SK-N-MC (cell line): ENCODE results near the gene ARFRP1.

Experiments
- DNase-seq: peaks from one replicate; pipeline ENCODE4 v3.0.0-alpha.2; 2011; ENCODE audit warnings: low read depth, low spot score
- H3K27ac ChIP-seq: fragments of 200-600 bp; sonication (generic); 2 replicates; pipeline ENCODE4 v1.5.1; 2016; ENCODE audit warnings: mixed run types
- H3K36me3 ChIP-seq: fragments of 200-600 bp; sonication (generic); 2 replicates; pipeline ENCODE4 v1.6.1; 2017; ENCODE audit warnings: antibody characterized with exemption, low read length, mixed read lengths; ENCODE audit not compliant: insufficient read depth
- H3K4me3 ChIP-seq: fragments of 200-600 bp; sonication (generic); 2 replicates; pipeline ENCODE4 v1.5.1; 2016
- H3K9ac ChIP-seq: fragments of 200-600 bp; sonication (generic); 2 replicates; pipeline ENCODE4 v1.8.0; 2017; ENCODE audit warnings: mixed run types, mixed read lengths; ENCODE audit not compliant: insufficient read length
- H3K9me3 ChIP-seq: fragments of 200-600 bp; sonication (generic); 2 replicates; pipeline ENCODE4 v1.6.1; 2017; ENCODE audit warnings: low read depth, mild to moderate bottlenecking, antibody characterized with exemption, low read length, moderate library complexity, mixed read lengths
- EZH2 ChIP-seq: fragments of 200-600 bp; sonication (generic); IDR thresholded peaks from one replicate; pipeline ENCODE4 v1.6.1; 2017; ENCODE audit warnings: antibody characterized with exemption
- FOXP2 ChIP-seq: optimal IDR thresholded peaks from 2 replicates; pipeline ENCODE3; 2011; ENCODE audit warnings: mild to moderate bottlenecking, moderate library complexity; ENCODE audit not compliant: insufficient read depth; ENCODE audit errors: extremely low read length, control extremely low read depth
- POLR2AphosphoS5 ChIP-seq: IDR thresholded peaks from 2 replicates; pipeline ENCODE4 v1.6.1; 2012; ENCODE audit warnings: mild to moderate bottlenecking, low read depth, low read length, borderline replicate concordance

Gene ARFRP1

DNA sequence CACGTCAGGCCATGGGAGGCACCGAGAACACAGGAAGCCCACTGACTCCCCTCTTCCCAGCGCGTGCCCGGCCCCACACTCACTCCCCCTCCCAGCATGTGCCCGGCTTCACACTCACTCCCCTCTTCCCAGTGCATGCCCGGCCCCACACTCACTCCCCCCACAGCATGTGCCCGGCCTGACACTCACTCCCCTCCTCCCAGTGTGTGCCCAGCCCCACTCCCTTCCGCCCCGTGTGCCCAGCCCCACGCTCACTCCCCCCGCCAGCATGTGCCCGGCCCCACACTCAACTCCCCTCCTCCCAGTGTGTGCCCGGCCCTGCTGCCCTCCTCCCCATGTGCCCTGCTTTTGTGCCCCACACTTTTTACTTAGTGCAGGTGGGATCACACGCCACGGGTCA is 39.9 kb downstream of the ARFRP1 start:
- Histone ChIP-seq H3K9ac (no peak overlapping the region), H3K9me3 (no peaks in the 10 kb centered on the region), H3K27ac (no peak overlapping the region), H3K4me3 (no peak overlapping the region), H3K36me3 (peaks cover 31% of the 10 kb centered on the region)
- DNase-seq: no peak
- TF ChIP-seq POLR2AphosphoS5 (no peak), FOXP2 (no peak), EZH2 (no peak)

DNA sequence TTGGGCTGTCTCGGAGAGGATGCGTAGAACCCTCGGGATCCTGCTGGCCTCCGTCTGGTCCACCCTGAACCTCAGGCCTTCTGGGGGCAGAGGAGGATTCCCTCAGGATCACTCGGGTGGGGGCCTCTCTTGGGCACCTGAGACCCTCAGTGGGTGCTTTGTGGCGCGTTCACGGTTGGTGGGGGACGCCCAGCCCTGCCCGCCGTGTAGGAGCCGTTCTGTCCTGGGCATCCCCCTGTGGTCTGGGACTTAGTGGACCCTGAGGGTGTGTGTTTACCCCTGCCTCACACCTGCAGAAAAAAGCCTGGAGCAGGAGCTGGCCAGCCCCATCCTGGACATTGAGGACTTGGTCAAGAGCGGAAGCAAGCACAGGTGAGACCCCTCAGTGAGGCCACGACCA is 42.1 kb downstream of the ARFRP1 start:
- Histone ChIP-seq H3K9ac (no peak overlapping the region), H3K9me3 (no peaks in the 10 kb centered on the region), H3K36me3 (peaks cover 42% of the 10 kb centered on the region), H3K27ac (no peak overlapping the region), H3K4me3 (no peak overlapping the region)
- DNase-seq: no peak
- TF ChIP-seq EZH2 (no peak), FOXP2 (no peak), POLR2AphosphoS5 (no peak)

DNA sequence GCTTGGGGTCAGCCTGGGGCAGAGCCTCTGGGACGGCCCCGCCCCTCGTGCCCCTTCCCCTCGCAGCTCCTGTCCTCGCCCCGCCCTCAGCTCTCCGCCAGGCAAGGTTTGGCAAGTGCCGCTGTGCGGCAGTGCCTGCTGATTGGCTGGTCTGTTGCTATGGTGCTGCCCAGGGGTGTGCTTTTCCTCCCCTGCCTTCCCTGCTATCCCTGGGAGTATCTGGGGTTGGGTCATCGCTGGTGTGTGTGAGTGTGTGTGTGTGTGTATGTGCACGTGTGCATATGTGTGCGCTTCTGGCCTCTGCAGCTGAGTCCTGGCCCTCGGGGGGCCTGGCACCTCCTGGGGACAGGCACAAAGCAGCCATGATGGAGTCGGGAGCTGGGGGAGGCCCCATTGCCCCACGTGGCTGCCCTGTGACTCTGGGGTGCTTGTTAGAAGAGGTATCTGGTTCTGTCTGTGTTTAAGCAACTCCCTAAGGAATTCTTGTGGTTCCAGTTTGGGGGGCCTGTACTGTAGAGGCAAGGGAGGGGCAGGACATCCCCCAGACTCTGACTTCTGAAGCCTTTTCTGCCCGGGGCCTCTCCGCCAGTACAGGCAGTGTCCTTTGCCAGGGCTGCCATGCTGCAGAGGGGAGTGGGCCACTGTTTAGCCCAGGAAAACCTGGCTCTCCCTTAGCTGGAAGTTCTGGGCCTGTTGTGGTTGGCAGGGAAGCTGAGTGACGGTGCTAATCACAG is 42.7 kb downstream of the ARFRP1 start:
- H3K9me3 ChIP-seq: no peaks in the 10 kb centered on the region
- no peak overlapping the region for H3K4me3 ChIP-seq
- no peak overlapping the region for H3K9ac ChIP-seq
- no peak overlapping the region for H3K27ac ChIP-seq
- DNase-seq: no peak
- TF ChIP-seq EZH2 (no peak), FOXP2 (no peak), POLR2AphosphoS5 (no peak)
- peaks cover 42% of the 10 kb centered on the region for H3K36me3 ChIP-seq

DNA sequence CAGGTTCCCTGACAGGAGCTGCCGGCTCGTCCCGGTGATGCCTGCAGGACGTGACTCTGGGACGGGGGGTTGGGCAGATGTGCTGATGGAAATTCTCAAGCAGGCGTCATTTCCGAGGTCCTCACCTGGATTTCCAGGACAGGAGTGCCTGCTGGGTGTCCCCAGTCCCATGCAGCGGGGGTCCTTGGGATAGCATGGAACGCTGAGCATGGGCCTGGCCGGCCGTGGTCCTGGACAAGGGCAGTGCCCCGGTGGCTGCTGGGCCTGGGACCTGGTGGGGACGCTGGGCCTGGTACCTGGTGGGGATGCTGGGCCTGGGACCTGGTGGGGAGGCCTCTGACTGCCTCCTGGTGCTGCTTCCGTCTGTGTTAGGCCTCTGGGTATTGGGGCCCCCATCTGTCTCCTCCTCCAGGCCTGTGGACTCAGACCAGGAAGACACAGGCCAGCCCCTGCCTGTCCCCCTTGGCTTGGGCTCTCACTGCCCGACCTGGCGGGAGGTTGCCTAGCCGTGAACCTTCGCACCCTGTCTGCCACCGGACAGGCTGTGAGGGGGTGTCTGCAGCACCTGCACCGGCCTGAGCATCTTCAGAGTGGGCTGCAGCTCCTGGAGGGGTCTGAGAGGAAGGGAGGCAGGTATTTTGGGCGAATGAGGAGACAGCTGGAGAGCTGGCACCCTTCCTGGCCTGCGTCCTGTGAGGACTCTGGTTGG is 43.5 kb downstream of the ARFRP1 start:
- H3K4me3 ChIP-seq: no peak overlapping the region
- no peak for DNase-seq
- TF ChIP-seq FOXP2: no peak
- TF ChIP-seq POLR2AphosphoS5: no peak
- no peak for TF ChIP-seq EZH2
- no peak overlapping the region for H3K27ac ChIP-seq
- H3K9me3 ChIP-seq: no peaks in the 10 kb centered on the region
- no peak overlapping the region for H3K9ac ChIP-seq
- H3K36me3 ChIP-seq: peaks cover 42% of the 10 kb centered on the region

DNA sequence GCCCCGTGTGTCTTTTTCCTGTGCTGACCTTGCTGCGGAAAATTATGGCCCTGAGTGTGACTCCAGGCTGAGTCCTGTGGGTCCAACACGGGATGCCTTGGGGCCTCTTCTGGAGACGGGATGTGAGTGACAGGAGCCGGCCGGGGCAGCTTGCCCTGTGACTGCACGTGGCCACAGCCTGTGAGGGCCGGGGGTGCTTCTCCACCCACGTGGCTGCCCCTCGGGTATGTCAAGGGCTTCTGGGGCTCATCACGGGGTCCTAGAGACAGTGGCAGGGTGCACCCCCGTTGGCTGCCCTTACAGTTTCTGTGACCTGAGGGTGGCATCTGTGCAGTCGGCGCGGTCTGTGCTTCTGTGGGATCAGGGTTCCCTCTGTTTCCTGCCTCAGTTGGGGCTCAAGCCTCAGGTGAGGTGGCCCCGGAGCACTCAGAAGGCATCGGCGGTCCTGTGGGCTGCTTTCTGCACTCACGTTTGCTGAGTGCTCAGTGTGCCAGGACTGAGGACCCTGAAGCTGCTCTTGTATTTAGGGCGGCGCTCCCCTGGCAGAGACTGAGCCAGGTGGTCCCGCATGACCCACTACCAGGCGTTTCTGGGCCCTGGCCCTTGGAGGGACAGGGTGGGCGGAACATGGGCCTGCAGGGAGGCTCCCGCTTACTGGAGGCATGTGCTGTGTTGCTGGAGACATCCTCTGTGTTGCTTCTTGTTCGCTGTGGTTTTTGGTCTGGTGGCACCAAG is 44.3 kb downstream of the ARFRP1 start:
- Histone ChIP-seq H3K4me3 (no peak overlapping the region), H3K27ac (no peak overlapping the region), H3K9me3 (no peaks in the 10 kb centered on the region), H3K9ac (no peak overlapping the region), H3K36me3 (peaks cover 38% of the 10 kb centered on the region)
- TF ChIP-seq FOXP2 (no peak), EZH2 (no peak), POLR2AphosphoS5 (no peak)
- DNase-seq: no peak

DNA sequence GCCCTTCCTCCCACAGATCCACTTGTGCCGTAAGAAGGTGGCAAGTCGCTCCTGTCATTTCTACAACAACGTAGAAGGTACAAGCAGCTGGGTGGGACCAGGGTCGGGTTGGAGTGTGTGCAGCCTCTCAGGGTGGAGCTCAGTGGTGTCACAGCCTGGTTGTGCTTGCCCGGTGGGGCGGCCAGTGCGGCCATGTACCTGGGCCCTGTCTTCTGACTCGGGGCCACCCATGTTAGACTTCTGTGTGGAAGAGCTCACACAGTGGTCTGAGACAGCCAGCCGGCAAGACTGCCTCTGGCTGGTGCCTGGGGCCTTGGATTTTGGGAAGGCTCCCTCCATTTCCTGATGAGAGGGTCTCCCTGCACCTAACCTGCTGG is 45.0 kb downstream of the ARFRP1 start:
- H3K27ac ChIP-seq: no peak overlapping the region
- H3K9me3 ChIP-seq: no peaks in the 10 kb centered on the region
- no peak for TF ChIP-seq EZH2
- no peak for TF ChIP-seq POLR2AphosphoS5
- no peak for TF ChIP-seq FOXP2
- H3K4me3 ChIP-seq: no peak overlapping the region
- no peak overlapping the region for H3K9ac ChIP-seq
- peaks cover 31% of the 10 kb centered on the region for H3K36me3 ChIP-seq
- no peak for DNase-seq

DNA sequence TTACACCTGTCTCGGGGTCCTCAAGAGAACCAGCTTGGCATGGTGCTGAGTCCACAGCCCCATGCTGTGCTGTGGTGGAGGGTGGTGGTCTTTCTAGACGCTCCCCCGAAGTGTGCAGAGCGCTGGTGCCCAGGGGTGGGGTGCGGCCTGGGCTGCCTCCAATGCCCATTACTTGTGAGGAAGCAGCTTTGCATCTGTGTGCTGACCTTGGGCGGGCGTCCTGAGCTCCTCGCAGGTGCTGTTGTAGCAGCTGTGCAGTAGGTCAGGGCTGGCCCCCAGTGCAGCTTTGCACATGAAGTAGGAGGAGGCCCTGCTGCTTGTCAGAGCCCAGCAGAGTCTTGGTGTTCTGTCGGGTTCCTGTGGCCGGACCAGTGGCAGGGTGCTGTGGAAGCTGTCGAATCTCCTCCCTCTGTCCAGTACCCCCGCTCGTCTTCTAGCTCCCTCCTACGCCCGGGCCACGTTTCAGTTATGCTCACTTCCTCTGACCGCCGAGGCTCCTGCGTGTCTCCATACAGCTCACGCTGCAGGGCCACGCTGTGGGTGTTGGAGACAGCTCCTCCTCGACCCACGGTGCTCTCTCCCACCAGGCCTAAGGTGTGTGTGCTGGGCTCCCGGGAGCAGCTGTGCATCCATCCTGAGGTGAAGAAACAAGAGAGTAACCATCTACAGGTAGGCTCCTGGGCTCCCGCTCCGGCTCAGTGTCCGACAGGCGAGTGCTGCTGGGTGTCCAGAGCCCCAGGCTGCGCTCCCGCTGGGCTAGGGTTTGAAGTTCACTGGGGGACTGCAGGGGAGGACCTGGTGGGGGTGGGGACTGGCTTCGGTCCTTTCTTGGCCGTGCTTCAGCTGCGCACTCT is 45.6 kb downstream of the ARFRP1 start:
- no peak for TF ChIP-seq FOXP2
- no peak for TF ChIP-seq POLR2AphosphoS5
- no peak for TF ChIP-seq EZH2
- H3K4me3 ChIP-seq: no peak overlapping the region
- DNase-seq: no peak
- peaks cover 24% of the 10 kb centered on the region for H3K36me3 ChIP-seq
- no peak overlapping the region for H3K9ac ChIP-seq
- no peaks in the 10 kb centered on the region for H3K9me3 ChIP-seq
- H3K27ac ChIP-seq: no peak overlapping the region

DNA sequence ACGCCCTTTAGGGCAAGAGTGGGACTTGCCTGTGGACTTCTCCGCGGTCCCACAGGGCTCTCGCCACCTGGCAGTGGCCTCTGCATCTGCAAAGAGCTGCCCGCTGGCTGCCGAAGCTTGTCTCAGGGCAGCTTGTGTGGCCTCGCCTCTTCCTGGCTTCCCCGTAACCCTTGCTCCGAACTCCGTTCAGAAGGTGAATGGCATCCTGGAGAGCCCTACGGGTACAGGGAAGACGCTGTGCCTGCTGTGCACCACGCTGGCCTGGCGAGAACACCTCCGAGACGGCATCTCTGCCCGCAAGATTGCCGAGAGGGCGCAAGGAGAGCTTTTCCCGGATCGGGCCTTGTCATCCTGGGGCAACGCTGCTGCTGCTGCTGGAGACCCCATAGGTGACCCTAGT is 46.7 kb downstream of the ARFRP1 start:
- H3K36me3 ChIP-seq: peaks cover 20% of the 10 kb centered on the region; the same call in 1 of the 2 replicates

More for the DNA sequence above, 46.7 kb downstream of the ARFRP1 start:
- Histone ChIP-seq H3K9ac (no peak overlapping the region), H3K4me3 (no peak overlapping the region), H3K27ac (no peak overlapping the region), H3K9me3 (no peaks in the 10 kb centered on the region)
- no peak for TF ChIP-seq POLR2AphosphoS5
- no peak for TF ChIP-seq EZH2
- TF ChIP-seq FOXP2: no peak
- DNase-seq: no peak
